HepG2 (cell line): Measurements from ENCODE around the gene SHROOM1. TPM values are rescaled to one million over a fixed set of nuclear protein-coding genes. Genes with fewer than 3 reads are reported as not detected.

Experiments
- ATAC-seq: fragments of 200-7000 bp; cut with Tn5 transposase; 3 replicates; pipeline ENCODE4 v1.9.1; 2020; ENCODE audit warnings: mild to moderate bottlenecking, moderate library complexity
- BruUV-seq: library from RNA; stranded (reverse); fragments of 400-500 nt; replicated peaks from 2 replicates; lab custom pipeline; 2021; lab: Mats Ljungman, UMichigan
- CTCF ChIA-PET: fragments of 300-600 bp; formaldehyde crosslinking; extraction: SDS; loops from one replicate; lab custom pipeline; 2021; ENCODE audit warnings: low total read pairs, inconsistent platforms, low intra/inter-chr PET ratio; lab: Yijun Ruan, JAX
- POLR2A ChIA-PET: fragments of 350-600 bp; sonication (Branson Sonifier 250); formaldehyde crosslinking; loops from one replicate; lab custom pipeline; 2020; ENCODE audit warnings: antibody characterized with exemption, inconsistent platforms; lab: Yijun Ruan, JAX
- DNase-seq: peaks from one replicate; pipeline ENCODE4 v3.0.0-alpha.2; 2015; ENCODE audit warnings: low spot score
- FAIRE-seq: peaks from 3 replicates; lab custom pipeline; 2011; peaks lifted over from hg19 to GRCh38; lab: Jason Lieb, UNC
- H2AFZ ChIP-seq: one replicate; pipeline ENCODE4 v1.6.1; 2011; ENCODE audit warnings: low read length, inconsistent platforms
- H3K27ac ChIP-seq: fragments of 300-600 bp; 3 replicates; pipeline ENCODE4 v1.8.0; 2011; ENCODE audit warnings: mixed run types, mild to moderate bottlenecking, mixed read lengths, low read length, inconsistent platforms; ENCODE audit not compliant: insufficient read depth; ENCODE audit errors: extremely low read length
- H3K27me3 ChIP-seq, 2 experiments: fragments of 200-600 bp in 1 of 2; 2 replicates in 1 of 2; 3 replicates in 1 of 2; pipeline versions ENCODE4 v1.6.0 to v1.8.0; 2011; ENCODE audit warnings: low read length in 2 of 2, mild to moderate bottlenecking in 2 of 2, moderate library complexity in 2 of 2, inconsistent platforms in 1 of 2; ENCODE audit not compliant: insufficient read depth in 2 of 2, control insufficient read depth in 1 of 2
- H3K36me3 ChIP-seq, 2 experiments: fragments of 200-600 bp in 1 of 2; replicated peaks in 1 of 2; 2 replicates in 1 of 2; 3 replicates in 1 of 2; pipeline versions ENCODE4 v1.5.1 to v1.8.0; 2011; ENCODE audit warnings: low read length in 2 of 2, inconsistent platforms in 1 of 2; ENCODE audit not compliant: insufficient read depth in 2 of 2, control insufficient read depth in 1 of 2
- H3K4me1 ChIP-seq: 2 replicates; pipeline ENCODE4 v1.5.1; 2012; ENCODE audit warnings: low read length, inconsistent platforms; ENCODE audit not compliant: insufficient read depth
- H3K4me2 ChIP-seq: 2 replicates; pipeline ENCODE4 v1.6.0; 2011; ENCODE audit warnings: low read depth, low read length, inconsistent platforms
- H3K4me3 ChIP-seq, 3 experiments: fragments of 200-600 bp in 1 of 3; sonication (generic), shearing (Covaris generic) in 1 of 3; replicated peaks in 1 of 3; 2 replicates each; pipeline ENCODE4 v1.5.1; 2011 to 2016; ENCODE audit warnings: low read length in 3 of 3, inconsistent platforms in 2 of 3, low read depth in 2 of 3, mild to moderate bottlenecking in 2 of 3, control low read depth in 1 of 3, mixed read lengths in 1 of 3; ENCODE audit not compliant: insufficient read depth in 1 of 3
- H3K79me2 ChIP-seq: one replicate; pipeline ENCODE4 v1.6.1; 2011; ENCODE audit warnings: low read length, inconsistent platforms; ENCODE audit not compliant: insufficient read depth
- H3K9ac ChIP-seq: 2 replicates; pipeline ENCODE4 v1.6.0; 2011; ENCODE audit warnings: mild to moderate bottlenecking, low read depth, low read length, inconsistent platforms; ENCODE audit not compliant: insufficient read depth
- H3K9me3 ChIP-seq: 2 replicates; pipeline ENCODE4 v1.5.1; 2012; ENCODE audit warnings: mild to moderate bottlenecking, low read length
- H4K20me1 ChIP-seq: 2 replicates; pipeline ENCODE4 v1.6.0; 2011; ENCODE audit warnings: inconsistent platforms, mild to moderate bottlenecking, low read length, moderate library complexity; ENCODE audit not compliant: insufficient read depth
- AGO2 ChIP-seq: fragments of 200-400 bp; formaldehyde crosslinking; optimal IDR thresholded peaks from 2 replicates; pipeline ENCODE3; 2017; ENCODE audit warnings: mild to moderate bottlenecking, low read depth, low read length, moderate library complexity
- AHR ChIP-seq: IDR thresholded peaks from 2 replicates; pipeline ENCODE4 v1.6.1; 2018; ENCODE audit warnings: missing genetic modification reagents, missing compliant biosample characterization
- E2F5 ChIP-seq: sonication (generic); formaldehyde crosslinking; conservative IDR thresholded peaks from 2 replicates; pipeline ENCODE4 v1.4.0; 2020; ENCODE audit warnings: missing genetic modification reagents
- EHMT2 ChIP-seq: fragments of 200-600 bp; sonication (generic); IDR thresholded peaks from 2 replicates; pipeline ENCODE4 v1.7.0; 2017; ENCODE audit warnings: antibody characterized with exemption, low read depth, low read length, borderline replicate concordance
- HDAC2 ChIP-seq: sonication (generic); formaldehyde crosslinking; IDR thresholded peaks from 2 replicates; pipeline ENCODE4 v1.4.0; 2020; ENCODE audit warnings: missing genetic modification reagents
- RBFOX2 ChIP-seq: fragments of 200-400 bp; formaldehyde crosslinking; IDR thresholded peaks from 2 replicates; pipeline ENCODE4 v1.6.1; 2017; ENCODE audit warnings: low read depth, mild to moderate bottlenecking, low read length
- ZBED4 ChIP-seq: sonication (generic); formaldehyde crosslinking; IDR thresholded peaks from 2 replicates; pipeline ENCODE4 v1.4.0; 2020; ENCODE audit warnings: missing genetic modification reagents, borderline replicate concordance
- ZBTB7A ChIP-seq: sonication (generic); formaldehyde crosslinking; IDR thresholded peaks from 2 replicates; pipeline ENCODE4 v1.8.0; 2022; ENCODE audit warnings: mild to moderate bottlenecking, missing genetic modification reagents
- ZNF274 ChIP-seq: sonication (generic); formaldehyde crosslinking; IDR thresholded peaks from 2 replicates; pipeline ENCODE4 v1.5.1; 2020; ENCODE audit warnings: mild to moderate bottlenecking, missing genetic modification reagents
- ZNF333 ChIP-seq: sonication (generic); formaldehyde crosslinking; IDR thresholded peaks from 2 replicates; pipeline ENCODE4 v1.4.0; 2020; ENCODE audit warnings: mild to moderate bottlenecking, missing genetic modification reagents, borderline replicate concordance
- ZNF44 ChIP-seq: sonication (generic); formaldehyde crosslinking; IDR thresholded peaks from 2 replicates; pipeline ENCODE4 v1.5.1; 2020; ENCODE audit warnings: mild to moderate bottlenecking, missing genetic modification reagents
- ZSCAN25 ChIP-seq: sonication (generic); formaldehyde crosslinking; IDR thresholded peaks from 2 replicates; pipeline ENCODE4 v1.8.0; 2022; ENCODE audit warnings: mild to moderate bottlenecking, missing genetic modification reagents
- WGBS: methylation state at CpG from one replicate; pipeline ENCODE4 v1.1.6; 2017; ENCODE audit warnings: low lambda C conversion rate; 5-methylcytosine and 5-hydroxymethylcytosine counted together
- in situ Hi-C: cut with HindIII; loops from 2 replicates; pipeline ENCODE4 v1.10.0; 2017; ENCODE audit warnings: low pct_unique_long_range_greater_than_20kb; ENCODE audit not compliant: extremely low pct_ligation_motif_present
- intact Hi-C: fragments of 100-400 bp; cut with micrococcal nuclease; formaldehyde crosslinking; loops from one replicate; pipeline ENCODE4 v1.10.0; 2022; ENCODE audit not compliant: unreplicated experiment
- polyA plus RNA-seq, 8 experiments: library from polyadenylated mRNA; depleted of rRNA in 3 of 8; stranded (reverse) in 7 of 8; unstranded in 1 of 8; fragments of >200 nt; fragmentation: Illumina TruSeq in 4 of 8; extraction: Trizol in 4 of 8; gene quantifications; 2 replicates each; pipeline versions ENCODE4 v1.2.1 to v1.2.3, GENCODE V29; 2011 to 2016; ENCODE audit warnings: low read depth in 4 of 8, missing spikeins in 1 of 8, mixed read lengths in 1 of 8; ENCODE audit not compliant: insufficient read depth in 1 of 8
- total RNA-seq, 5 experiments: library from RNA; depleted of rRNA; stranded (reverse); fragments of >200 nt; fragmentation: Illumina TruSeq; extraction: Trizol; gene quantifications; 2 replicates each; pipeline ENCODE4 v1.2.3, GENCODE V29; 2016; ENCODE audit warnings: low read depth in 1 of 5

Gene SHROOM1
- total and polyA plus RNA-seq, 2 of the 13 experiments (the other 11 are each of a cell fraction or from before 2014, with no cell fraction given), result 18.2 to 25.7 TPM

GRCh38 chr5:132826424-132827082 lies 3.9 kb downstream of the SHROOM1 start (continued):
- no peak for TF ChIP-seq ZBTB7A (CRISPR knock-in tag)

- H3K4me2 ChIP-seq, result no peak overlapping the region
- ChIA-PET CTCF (no interaction called here), POLR2A (interaction anchor here (1.2 to 5.6 kb wide), 2 partner anchors 17 to 58 kb away, joined by 3 to 55 read pairs; no protein-coding TSS in a partner anchor)
- H3K36me3 ChIP-seq, result peaks cover 7 to 30% of the 10 kb centered on the region in 2 experiments; a peak in 4 of 5 replicates
- H3K9me3 ChIP-seq, result no peaks in the 10 kb centered on the region
- H2AFZ ChIP-seq, result no peak overlapping the region
- in situ Hi-C loops (no loop called here), intact Hi-C loops (no loop called here)
- DNase-seq (no peak), FAIRE-seq (no peak), ATAC-seq (no peak)
- peaks cover 37% of the 10 kb centered on the region for H3K79me2 ChIP-seq
- 97% methylated on average over 38 of the region's 43 CpGs for WGBS
- no peaks in the 10 kb centered on the region for H3K27me3 ChIP-seq
- no peak overlapping the region for H3K27ac ChIP-seq
- H3K4me1 ChIP-seq, result peaks cover 48% of the 10 kb centered on the region
- H3K4me3 ChIP-seq, result no peak overlapping the region
- TF ChIP-seq EHMT2, result no peak
- TF ChIP-seq RBFOX2, result peak; percentile 48; the same call in 1 of the 2 replicates
- TF ChIP-seq HDAC2 (CRISPR knock-in tag), result no peak
- no peak for TF ChIP-seq ZNF274
- TF ChIP-seq ZNF44 (CRISPR knock-in tag), result no peak
- peak; percentile 77 for TF ChIP-seq AGO2
- no peak for TF ChIP-seq ZNF333 (CRISPR knock-in tag)
- no peak for TF ChIP-seq ZBED4
- TF ChIP-seq ZSCAN25 (CRISPR knock-in tag), result no peak
- no peak for TF ChIP-seq E2F5 (CRISPR knock-in tag)
- no peak for TF ChIP-seq AHR (CRISPR knock-in tag)
- BruUV-seq, result no TSS peak
- no peaks in the 10 kb centered on the region for H4K20me1 ChIP-seq
- H3K9ac ChIP-seq, result no peak overlapping the region
Observed at GRCh38 chr5:132825834-132826391, 4.5 kb downstream of the SHROOM1 start.
